Measurements from ENCODE around the gene G6PD.

DNA sequence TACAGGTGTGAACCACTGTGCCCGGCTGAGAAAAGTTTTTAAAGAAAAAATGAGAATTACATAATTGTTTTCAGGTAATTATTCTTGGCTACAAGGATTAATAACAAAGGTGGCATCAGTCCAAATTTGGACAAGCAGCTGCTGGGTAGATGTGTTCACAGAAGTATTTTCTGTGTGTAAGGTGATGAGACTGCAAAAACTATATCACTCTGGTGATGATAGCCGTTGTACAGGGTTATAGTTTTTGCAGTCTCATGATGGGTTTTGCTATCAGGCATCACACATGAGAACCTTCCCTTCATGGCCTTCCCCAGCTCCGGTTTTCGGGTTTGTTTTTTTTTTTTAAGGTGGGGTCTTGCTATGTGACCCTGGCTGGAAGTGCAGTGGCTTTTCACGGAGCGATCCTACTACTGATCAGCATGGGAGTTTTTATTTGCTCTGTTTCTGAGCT, 51.1 kb downstream of the G6PD start:
- no peak for TF ChIP-seq POLR2A (IDR thresholded peaks at IDR 0.05)
- TF ChIP-seq, protein P1, sequence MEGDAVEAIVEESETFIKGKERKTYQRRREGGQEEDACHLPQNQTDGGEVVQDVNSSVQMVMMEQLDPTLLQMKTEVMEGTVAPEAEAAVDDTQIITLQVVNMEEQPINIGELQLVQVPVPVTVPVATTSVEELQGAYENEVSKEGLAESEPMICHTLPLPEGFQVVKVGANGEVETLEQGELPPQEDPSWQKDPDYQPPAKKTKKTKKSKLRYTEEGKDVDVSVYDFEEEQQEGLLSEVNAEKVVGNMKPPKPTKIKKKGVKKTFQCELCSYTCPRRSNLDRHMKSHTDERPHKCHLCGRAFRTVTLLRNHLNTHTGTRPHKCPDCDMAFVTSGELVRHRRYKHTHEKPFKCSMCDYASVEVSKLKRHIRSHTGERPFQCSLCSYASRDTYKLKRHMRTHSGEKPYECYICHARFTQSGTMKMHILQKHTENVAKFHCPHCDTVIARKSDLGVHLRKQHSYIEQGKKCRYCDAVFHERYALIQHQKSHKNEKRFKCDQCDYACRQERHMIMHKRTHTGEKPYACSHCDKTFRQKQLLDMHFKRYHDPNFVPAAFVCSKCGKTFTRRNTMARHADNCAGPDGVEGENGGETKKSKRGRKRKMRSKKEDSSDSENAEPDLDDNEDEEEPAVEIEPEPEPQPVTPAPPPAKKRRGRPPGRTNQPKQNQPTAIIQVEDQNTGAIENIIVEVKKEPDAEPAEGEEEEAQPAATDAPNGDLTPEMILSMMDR (IDR thresholded peaks at IDR 0.05) = no peak

All from testis (tissue), 2 donors.